IPS DF 4.7 (cell line): ENCODE measurements around the gene C4orf46.

Experiments used
- DNase-seq: peaks from one replicate; pipeline ENCODE4 v3.0.0-alpha.2; 2013; ENCODE audit warnings: low spot score; ENCODE audit errors: extremely low read depth

Gene C4orf46

DNA sequence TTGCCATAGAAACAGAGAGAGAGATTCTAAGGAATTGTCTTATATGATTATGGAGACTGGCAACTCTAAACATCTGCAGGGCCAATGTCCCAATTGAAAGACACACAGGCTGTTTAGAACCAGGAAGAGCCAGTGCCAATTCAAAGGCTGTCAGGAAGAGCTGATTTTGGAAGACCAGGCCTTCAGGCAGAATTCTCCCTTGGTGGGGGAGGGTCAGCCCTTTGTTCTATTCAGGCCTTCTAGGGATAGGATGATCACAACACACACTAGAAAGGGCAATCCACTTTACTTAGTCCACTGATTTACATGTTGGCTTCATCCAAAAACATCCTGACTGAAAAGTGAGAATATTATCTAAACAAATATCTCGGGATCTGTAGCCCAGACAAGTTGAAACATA lies 15.2 kb downstream of the C4orf46 start:
- no peak for DNase-seq

DNA sequence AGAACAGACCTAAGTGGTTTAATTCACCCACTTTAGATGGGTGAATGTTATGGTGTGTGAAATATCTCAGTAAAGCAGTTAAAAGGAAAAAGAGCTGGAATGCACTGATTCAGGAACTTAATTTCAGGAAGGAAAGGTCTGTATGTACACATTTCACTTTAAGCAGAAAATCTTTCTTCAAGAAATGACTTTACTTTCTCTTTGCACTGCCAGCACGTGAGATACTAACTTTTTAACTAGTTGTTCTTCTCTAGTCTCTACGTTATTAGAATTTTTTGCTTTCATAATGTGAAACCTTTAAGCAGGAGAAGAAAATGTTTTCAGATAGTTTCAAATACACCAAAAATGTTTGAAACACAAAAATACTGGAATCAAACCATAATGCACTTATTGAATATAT lies 18.8 kb downstream of the C4orf46 start:
- DNase-seq, result no peak

DNA sequence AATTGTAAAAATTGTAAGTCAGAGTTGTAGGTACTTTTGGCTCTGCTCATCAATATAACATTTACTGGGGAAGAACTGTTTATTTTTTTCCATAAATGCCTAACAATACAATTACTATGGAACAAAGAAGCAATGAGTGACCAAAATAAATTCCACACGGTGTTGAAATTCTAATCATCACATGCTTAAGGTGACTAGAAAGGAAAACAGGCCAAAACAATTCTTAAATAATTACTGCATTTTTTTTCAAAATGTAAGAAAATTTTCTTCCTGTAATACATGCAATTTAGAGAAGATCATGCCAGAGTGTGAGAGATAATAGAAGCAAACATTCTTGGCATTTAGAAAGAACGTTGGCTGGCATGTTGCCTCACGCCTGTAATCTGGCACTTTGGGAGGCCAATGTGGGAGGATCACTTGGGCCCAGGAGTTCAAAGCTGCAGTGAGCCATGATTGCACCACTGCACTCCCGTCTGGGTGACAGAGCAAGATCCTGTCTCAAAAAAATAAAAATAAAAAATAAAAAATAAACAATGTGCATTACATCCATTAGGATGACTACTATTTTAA lies 22.5 kb downstream of the C4orf46 start:
- no peak for DNase-seq

DNA sequence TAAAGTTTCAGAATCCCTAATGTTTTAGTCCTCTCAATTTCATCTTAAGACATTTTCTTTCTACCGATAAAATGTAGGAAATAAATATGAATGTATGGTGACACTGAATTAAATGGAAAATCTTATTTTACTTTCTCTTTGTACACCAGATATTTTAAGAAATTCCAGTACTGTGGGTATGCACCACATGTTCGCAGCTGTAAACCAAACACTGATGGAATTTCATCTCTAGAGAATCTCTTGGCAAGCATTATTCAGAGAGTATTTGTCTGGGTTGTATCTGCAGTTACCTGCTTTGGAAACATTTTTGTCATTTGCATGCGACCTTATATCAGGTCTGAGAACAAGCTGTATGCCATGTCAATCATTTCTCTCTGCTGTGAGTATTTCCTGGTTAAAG lies 26.9 kb downstream of the C4orf46 start:
- no peak for DNase-seq

DNA sequence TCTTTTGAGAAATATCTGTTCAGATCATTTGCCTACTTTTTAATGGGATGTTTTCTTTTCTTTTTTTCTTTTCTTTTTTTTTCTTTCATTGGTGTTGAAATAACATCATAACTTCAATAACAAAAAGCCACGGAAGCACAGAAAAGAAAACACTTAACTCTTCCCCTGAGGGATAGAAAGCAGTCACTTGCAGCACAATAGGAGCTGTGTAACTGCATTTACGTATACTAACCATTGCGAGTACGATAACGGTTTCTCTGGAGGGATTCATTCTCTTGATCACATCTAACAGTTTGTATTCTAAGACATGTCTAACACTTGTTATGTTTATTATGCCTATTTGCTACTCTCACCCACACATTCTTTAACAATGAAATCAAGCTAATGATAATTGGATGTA lies 27.3 kb downstream of the C4orf46 start:
- no peak for DNase-seq

DNA sequence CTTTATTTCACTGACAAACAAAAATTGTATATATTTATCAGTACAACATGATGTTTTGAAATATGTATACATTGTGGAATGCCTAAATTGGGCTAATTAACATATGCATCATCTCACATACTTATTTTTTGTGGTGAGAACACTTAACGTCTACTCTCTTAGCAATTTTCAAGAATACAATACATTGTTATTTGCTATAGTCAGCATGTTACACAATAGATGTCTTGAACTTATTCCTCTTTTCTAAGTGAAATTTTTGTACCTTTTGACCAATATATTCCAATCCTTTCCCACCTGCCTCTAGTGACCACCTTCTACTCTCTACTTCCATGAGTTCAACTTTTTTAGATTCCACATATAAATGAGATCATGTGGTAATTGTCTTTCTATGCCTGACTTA lies 35.1 kb downstream of the C4orf46 start:
- no peak for DNase-seq

DNA sequence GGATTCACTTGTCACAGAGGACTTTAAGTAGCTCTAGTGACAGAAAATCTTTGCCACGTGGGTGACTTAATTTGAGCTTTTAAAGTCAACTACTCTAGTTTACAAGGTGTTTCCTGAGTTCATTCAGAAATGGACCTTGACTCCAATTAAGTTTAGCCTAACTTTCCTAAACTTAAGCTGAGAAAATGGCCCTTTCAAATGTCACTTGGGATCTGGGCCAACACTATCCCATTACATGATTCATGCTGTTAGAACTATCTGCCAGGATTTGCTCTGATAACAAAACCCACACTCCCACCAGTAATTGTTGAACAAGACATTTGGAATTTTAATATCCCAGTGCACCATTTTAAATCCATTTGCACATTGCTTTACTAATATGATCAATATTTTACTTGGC lies 40.8 kb downstream of the C4orf46 start:
- no peak for DNase-seq

DNA sequence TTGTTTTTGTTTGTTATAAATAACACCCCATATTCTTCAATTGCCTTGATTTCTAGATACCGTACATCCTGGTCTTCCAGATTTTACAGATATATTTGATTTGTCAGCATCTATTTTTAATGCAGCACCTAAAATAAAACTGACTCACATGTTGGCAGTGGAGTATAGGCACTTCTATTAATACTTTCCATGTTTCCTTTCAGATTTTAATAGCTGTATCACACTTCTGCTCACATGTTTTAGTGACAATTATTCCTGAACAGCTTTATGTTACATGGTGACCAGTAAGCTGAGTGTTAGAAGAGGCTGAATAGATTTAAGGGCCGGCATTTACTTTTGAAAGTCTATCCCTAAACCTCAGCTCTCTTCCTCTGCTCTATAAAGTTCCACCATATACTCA lies 46.1 kb downstream of the C4orf46 start:
- no peak for DNase-seq

DNA sequence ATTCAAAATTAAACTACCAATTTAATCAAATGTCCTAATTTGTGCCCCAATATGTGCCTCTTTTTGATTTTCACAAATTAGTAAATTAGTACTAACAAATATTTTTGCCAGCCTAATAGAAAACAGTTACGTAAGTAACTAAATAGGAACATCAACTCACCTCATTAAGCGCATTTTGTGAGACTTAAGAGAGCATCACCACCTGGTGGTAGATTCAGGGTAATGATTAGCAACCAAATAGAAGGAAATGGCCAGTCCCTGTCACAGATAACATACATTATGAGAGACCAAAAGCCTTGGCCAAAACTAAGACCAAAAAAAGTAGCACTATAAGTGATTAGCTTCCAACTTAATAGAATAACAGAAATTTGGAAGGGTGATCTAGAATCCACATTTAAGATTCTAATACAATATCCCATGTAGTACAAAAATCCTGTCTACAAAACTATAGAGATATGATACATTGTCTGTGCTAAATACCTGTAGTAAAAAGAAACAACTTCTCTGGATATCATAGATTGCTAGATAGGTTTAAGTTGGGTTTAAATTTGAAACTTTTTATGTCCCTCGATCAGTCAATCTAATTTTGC lies 46.7 kb downstream of the C4orf46 start:
- peak; percentile 19 for DNase-seq

DNA sequence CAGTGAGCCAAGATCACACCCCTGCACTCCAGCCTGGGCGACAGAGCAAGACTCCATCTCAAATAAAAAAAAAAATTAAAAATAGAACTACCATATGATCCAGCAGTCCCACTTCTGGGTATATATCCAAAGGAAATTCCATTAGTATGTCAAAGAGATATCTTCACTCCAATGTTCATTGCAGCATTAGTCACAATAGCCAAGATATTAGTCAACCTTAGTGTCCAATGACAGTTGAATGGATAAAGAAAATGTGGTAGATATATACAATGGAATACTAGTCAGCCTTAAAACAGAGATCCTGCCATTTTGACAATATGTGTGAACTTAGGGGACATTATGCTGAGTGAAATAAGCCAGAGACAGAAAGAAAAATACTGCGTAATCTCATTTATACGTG lies 49.4 kb downstream of the C4orf46 start:
- no peak for DNase-seq

DNA sequence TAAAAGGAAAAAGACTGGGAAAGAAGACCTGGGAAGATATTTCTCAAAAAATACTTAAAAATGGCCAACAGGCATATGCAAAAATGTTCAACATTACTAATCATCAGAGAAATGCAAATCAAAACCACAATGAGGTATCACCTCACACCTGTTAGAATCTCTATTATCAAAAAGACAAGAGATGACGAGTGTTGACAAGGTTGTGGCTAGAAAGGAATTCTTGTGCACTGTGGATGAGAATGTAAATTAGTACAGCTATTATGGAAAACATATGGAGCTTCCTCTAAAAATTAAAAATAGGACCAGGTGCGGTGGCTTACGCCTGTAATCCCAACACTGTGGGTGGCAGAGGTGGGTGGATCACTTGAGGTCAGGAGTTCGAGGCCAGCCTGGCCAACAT lies 50.0 kb downstream of the C4orf46 start:
- no peak for DNase-seq

DNA sequence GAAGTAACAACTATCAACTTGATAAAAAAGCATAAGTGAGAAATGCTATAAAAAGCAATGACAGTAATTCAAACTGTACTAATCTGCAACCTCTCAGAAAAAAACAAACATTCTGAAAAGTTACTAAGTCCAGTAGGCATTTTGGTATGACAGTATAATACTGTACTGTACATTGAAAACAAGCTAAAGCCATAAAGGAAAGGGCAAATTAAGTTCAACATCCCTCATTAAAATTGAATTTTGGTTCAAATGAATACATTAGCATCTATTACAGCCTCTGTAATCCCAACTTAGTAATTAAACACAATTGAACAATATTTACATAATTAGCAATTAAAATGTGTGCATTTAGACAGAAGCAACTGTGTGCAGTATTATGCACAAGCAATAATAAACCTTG lies 53.7 kb downstream of the C4orf46 start:
- DNase-seq, result no peak
